Nephron (organoid): ENCODE data around the gene BRSK1.

ENCODE experiments used
- H3K27ac Mint-ChIP-seq, 3 experiments: 2 replicates each; pipeline ENCODE4 v1.8.0; 2020; ENCODE audit warnings: mixed read lengths in 3 of 3, mild to moderate bottlenecking in 2 of 3, moderate library complexity in 1 of 3
- H3K27me3 Mint-ChIP-seq: 2 replicates; pipeline ENCODE4 v1.8.0; 2021; ENCODE audit warnings: low read depth, mild to moderate bottlenecking, moderate library complexity, mixed read lengths
- H3K36me3 Mint-ChIP-seq: 2 replicates; pipeline ENCODE4 v1.8.0; 2020; ENCODE audit warnings: low read depth, mixed read lengths
- H3K4me1 Mint-ChIP-seq: 2 replicates; pipeline ENCODE4 v1.8.0; 2020; ENCODE audit warnings: mixed read lengths
- H3K4me3 Mint-ChIP-seq, 3 experiments: 2 replicates each; pipeline ENCODE4 v1.8.0; 2020; ENCODE audit warnings: mild to moderate bottlenecking in 3 of 3, mixed read lengths in 3 of 3, moderate library complexity in 2 of 3
- H3K9me3 Mint-ChIP-seq: 2 replicates; pipeline ENCODE4 v1.8.0; 2020; ENCODE audit warnings: mixed read lengths
- TF ChIP-seq, protein P1 (sequence below), 3 experiments: fragments of 200-600 bp; sonication (generic); IDR thresholded peaks; one replicate each; pipeline ENCODE4 v1.5.0; 2021; ENCODE audit warnings: antibody characterized with exemption in 3 of 3; ENCODE audit not compliant: unreplicated experiment in 3 of 3

The BRSK1 gene

DNA sequence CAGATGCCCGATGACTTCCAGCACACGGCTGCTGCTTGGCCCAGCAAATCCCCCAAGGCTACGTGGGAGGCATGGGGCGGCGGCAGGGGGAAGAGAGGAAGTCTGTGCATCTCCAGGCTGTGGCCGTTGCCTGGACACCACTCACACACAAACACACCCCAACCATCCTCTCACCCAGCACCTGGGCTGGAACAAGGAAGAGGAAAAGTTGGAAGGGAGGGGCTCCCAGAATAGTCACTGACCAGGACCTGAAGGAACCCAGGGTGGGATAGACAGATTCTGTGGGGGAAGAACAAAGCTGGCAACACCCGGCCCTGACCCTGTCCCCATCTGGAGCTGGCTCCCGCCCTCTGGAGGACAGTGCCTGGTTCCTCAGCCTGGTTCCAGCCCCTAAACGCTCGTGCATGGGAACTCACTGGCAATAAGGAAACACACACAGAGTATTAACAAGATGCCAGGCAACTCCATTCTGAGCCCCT is 36.1 kb upstream of the BRSK1 start:
- Mint-ChIP-seq H3K9me3 (no peaks in the 10 kb centered on the region), H3K4me3 (no peak overlapping the region), H3K4me1 (no peaks in the 10 kb centered on the region), H3K36me3 (peaks cover 16% of the 10 kb centered on the region), H3K27ac (no peak overlapping the region), H3K27me3 (no peaks in the 10 kb centered on the region)
- TF ChIP-seq, protein P1, sequence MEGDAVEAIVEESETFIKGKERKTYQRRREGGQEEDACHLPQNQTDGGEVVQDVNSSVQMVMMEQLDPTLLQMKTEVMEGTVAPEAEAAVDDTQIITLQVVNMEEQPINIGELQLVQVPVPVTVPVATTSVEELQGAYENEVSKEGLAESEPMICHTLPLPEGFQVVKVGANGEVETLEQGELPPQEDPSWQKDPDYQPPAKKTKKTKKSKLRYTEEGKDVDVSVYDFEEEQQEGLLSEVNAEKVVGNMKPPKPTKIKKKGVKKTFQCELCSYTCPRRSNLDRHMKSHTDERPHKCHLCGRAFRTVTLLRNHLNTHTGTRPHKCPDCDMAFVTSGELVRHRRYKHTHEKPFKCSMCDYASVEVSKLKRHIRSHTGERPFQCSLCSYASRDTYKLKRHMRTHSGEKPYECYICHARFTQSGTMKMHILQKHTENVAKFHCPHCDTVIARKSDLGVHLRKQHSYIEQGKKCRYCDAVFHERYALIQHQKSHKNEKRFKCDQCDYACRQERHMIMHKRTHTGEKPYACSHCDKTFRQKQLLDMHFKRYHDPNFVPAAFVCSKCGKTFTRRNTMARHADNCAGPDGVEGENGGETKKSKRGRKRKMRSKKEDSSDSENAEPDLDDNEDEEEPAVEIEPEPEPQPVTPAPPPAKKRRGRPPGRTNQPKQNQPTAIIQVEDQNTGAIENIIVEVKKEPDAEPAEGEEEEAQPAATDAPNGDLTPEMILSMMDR (IDR thresholded peaks at IDR 0.05; ENCODE audit: unreplicated experiment in 3 of 3): no peak

DNA sequence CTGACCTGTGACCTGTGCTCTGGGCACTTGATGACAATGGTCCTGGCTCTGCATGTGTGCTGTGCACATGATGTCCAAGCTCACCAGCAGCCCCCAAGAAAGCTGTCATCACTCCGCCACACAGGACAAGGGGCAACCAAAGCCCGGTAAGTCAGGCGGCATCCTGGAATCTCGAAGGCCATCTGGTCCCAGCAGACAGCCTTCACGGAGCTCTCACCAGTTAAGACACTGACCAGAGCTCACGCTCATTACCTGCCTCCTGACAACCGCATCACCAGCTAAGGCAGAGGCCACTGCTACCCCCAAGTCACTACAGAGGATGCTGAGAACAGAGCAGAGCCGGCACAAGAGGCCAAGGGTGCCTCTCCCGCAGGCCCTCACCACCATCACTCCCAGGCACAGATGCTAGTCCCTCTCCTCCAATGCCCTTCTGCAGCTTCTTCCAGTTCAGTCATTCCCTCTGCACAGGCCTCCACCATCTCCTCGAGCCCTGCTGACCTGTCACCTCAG is 35.6 kb upstream of the BRSK1 start:
- TF ChIP-seq, protein P1 (IDR thresholded peaks at IDR 0.05; ENCODE audit: unreplicated experiment in 3 of 3): no peak
- H3K36me3 Mint-ChIP-seq: peaks cover 13% of the 10 kb centered on the region
- no peaks in the 10 kb centered on the region for H3K4me1 Mint-ChIP-seq
- H3K27me3 Mint-ChIP-seq: no peaks in the 10 kb centered on the region
- no peak overlapping the region for H3K27ac Mint-ChIP-seq
- no peaks in the 10 kb centered on the region for H3K9me3 Mint-ChIP-seq
- H3K4me3 Mint-ChIP-seq: no peak overlapping the region

DNA sequence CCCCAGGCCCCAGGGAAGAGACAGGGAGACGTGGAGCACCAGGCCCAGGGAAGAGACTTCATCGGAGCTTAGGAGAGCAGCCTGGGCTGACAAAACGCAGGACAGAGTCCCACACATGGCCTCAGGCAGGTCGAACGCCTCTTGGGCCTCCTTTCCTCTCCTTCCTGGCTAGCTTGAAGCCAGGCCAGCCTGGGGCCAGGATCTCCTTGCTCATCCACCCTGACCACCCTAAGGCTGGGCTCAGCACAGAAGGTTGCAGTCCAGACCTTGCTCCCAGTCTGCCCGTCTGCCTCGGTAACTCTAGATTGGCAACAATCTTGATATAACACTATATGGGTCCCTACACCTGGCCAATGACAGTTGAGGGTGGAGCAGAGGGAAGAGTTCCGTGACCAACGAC is 35.1 kb upstream of the BRSK1 start:
- TF ChIP-seq, protein P1 (IDR thresholded peaks at IDR 0.05; ENCODE audit: unreplicated experiment in 3 of 3): no peak
- Mint-ChIP-seq H3K27me3 (no peaks in the 10 kb centered on the region), H3K4me3 (no peak overlapping the region), H3K27ac (no peak overlapping the region), H3K4me1 (no peaks in the 10 kb centered on the region), H3K36me3 (peaks cover 13% of the 10 kb centered on the region), H3K9me3 (no peaks in the 10 kb centered on the region)

DNA sequence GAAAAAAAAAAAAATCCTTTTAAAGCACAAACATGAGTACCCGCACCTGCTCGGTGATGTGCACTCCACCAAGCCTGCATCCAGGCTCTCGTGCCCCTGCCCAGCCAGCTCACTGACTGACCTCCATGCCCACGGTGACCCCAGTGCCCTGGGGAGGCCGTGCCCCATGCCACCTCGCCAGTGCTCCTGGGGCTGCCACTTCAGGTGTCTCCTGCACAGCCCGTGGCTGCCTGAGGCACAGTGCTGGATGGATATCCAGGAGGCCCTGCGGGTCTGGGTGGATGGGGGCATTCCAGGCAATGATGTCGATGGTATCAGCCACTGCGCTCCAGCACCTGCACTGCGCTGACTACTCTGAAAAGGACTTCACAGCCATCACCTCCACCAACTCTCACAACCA is 34.0 kb upstream of the BRSK1 start:
- TF ChIP-seq, protein P1 (IDR thresholded peaks at IDR 0.05; ENCODE audit: unreplicated experiment in 3 of 3): no peak
- H3K4me3 Mint-ChIP-seq: no peak overlapping the region
- H3K9me3 Mint-ChIP-seq: no peaks in the 10 kb centered on the region
- H3K27me3 Mint-ChIP-seq: no peaks in the 10 kb centered on the region
- H3K36me3 Mint-ChIP-seq: peaks cover 6% of the 10 kb centered on the region
- H3K4me1 Mint-ChIP-seq: peaks cover 11% of the 10 kb centered on the region
- H3K27ac Mint-ChIP-seq: no peak overlapping the region

DNA sequence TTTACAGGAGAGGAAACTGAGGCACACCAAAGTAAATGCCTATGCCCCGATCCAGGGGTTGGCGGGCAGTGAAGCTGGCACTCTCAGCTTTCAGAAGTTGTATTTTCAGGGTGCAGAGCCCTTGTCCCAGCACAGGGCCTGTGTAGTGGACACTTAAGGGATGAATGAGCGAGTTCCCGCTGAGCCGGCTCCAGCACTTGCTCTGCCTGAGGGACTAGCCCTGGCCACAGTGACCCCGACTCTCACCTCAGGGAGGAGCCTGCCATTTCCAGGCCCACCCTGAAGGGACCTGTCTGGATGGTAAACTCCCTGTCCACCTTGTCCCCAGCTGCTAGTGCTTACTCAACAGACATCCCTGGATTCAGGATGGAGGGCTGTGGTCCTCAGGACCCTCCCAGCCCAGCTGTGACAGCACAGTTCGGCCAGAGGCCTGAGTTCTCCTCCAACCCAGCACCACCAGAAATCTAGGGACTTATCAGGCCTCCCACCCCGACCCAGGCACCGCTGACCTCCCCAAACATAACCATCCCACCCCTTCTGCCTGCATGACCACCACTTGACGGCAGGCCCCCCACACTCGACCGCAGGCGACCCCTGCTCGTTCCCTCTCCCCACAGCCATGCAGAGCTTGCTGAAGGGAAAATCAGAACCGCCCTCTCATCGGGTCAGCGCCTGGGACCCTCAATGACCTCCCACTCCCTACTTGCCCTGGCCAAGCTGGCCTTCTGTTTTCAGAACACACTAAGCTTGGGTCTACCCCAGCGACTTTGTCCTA is 33.3 kb upstream of the BRSK1 start:
- no peaks in the 10 kb centered on the region for H3K9me3 Mint-ChIP-seq

More for the DNA sequence above, 33.3 kb upstream of the BRSK1 start:
- peaks cover 6% of the 10 kb centered on the region for H3K36me3 Mint-ChIP-seq
- H3K27ac Mint-ChIP-seq: no peak overlapping the region
- no peak overlapping the region for H3K4me3 Mint-ChIP-seq
- TF ChIP-seq, protein P1 (IDR thresholded peaks at IDR 0.05; ENCODE audit: unreplicated experiment in 3 of 3): no peak
- H3K27me3 Mint-ChIP-seq: no peaks in the 10 kb centered on the region
- H3K4me1 Mint-ChIP-seq: peaks cover 17% of the 10 kb centered on the region
